Anterior cingulate cortex (tissue), 58 donors: ENCODE data around the gene GLRX3.
A peak's percentile ranks its signal among the peaks of the same experiment; 100 is the strongest.
"Not testable (repeated sequence)": the region's sequence is repeated elsewhere in the genome, so short reads cannot be mapped to it uniquely, and the experiment has no call there.

Experiments used
- DNase-seq, 58 donors: peaks; one replicate each; lab custom pipeline; 2025; lab: John Stamatoyannopoulos, UW

The GLRX3 gene

GRCh38 chr10:130185591-130185990, 49.4 kb downstream of the GLRX3 start:
- DNase-seq, result no peak

DNA sequence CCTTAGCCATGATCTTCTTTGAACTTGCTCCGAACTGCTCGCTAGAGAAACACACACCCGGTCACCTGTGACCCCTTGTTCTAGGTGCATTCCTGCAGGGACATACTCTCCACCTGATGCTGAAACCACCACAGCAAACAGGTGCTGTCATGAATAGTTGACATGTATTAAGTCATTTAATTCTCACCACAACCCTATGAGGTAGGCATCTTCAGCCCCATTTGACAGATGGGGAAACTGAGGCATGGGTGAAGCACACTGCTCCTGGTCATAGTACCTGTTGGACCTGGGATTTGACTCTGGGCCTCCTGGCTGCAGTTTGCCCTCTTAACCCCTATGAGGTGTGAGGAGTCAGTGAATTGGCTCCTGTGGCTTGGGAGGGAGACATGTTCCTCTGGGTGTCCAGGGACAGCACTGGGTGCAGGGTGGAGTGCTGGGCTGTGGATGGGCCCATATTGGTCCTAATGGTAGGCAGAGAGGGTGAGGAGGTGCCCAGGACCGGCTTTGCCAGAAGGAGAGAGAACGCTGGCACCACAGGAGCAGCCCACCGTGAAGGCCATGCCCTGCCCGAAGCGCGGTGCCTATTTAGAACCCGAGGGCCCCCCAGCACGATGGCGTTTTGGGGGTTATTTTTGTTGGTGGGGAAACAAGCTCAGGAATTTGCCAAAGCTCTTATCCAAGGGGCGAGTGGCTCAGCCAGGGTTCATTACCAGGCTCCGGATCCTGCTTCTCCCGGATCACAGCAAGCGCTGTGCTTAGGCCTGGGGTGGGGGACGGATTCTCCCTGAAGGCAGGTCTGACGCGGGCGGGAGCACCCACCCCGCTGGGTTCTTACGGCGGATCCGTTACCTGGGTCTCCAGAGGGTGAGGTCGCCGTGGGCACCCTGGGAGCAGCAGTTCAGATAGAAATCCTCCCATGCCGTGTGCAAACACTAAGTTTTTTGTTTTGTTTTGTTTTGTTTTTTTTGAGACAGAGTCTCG, 52.3 kb downstream of the GLRX3 start:
- DNase-seq, result no peak

DNA sequence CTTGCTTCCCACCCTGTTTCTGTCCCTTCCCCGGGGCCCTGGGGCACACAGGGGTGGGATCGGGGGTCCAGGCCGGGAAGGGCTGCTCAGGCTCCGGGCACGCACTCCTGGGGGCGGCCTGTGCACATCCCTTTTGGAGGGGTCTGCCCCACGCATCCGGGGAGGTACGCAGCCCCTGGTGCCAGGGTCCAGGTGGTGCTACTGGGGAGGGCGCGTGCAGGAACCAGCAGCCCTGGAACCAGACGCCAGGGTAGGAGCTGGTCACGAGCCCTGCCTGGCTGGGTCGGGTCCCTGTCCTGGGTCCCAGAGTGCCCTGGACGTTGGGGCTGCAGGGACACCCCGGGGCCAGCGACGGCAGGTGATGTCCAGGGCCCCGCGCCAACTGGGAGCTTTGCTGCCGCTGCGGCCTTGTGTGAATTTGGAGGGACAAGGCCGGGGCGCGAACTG, 53.4 kb downstream of the GLRX3 start:
- DNase-seq, result peak in 3 of 58 donors; percentile 30 to 60 (median 55)

DNA sequence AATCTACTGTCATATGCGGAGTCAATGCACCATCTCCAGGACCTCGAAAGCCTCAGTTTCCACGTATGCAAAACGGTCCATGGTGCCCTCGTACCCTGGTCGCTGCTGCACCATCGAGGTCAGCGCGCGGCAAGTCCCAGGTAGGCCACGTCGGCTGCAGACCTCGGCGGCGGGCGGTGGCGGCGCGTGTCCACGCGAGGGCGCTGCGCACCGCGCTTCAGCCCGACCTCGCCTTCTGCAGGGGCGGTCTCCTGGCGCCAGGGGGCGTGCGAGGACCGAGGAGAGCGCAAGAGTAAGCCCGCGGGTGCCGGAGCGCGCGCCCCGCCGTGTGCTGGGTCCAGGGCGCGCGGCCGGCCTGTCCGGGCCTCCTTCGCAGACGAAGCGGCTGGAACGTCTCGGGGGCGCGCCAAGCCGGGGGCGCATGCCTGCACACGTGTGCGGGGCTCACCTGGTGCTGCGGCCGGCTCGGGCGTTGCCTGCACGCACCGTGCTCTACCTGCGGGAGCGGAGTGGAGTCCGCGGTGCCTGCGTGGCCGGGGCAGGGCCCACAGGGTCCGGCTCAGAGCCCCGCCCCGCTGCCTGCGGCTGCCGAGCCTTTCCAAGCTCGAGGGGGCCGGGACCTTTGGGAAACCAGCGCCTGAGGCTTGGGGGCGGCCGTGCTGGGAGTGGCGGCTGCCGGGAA, 54.0 kb downstream of the GLRX3 start:
- peak in 57 of 58 donors; percentile 11 to 89 (median 73) for DNase-seq

GRCh38 chr10:130190737-130191115, 54.5 kb downstream of the GLRX3 start:
- DNase-seq, result peak in 1 of 58 donors; percentile 28

DNA sequence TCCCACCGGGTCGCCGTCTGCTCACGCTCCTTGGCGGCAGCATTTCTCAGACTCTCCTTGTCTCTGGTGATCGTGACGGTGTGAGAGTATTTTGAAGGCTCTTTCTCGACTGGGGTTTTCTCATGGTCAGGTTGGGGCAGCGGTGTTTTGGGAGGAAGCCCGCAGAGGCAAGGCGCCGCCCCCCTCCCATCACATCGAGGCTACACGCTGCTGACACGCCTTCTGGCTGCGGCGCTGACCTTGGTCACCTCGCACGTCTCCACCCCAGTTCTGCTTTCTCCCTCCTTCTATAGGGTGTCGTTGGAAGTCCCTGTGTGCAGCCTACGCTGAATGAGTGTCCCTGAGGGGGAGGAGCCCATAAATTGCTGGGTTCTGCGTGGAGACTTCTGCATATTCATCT, 55.2 kb downstream of the GLRX3 start:
- no peak for DNase-seq

GRCh38 chr10:130192276-130192848, 56.2 kb downstream of the GLRX3 start:
- no peak for DNase-seq

DNA sequence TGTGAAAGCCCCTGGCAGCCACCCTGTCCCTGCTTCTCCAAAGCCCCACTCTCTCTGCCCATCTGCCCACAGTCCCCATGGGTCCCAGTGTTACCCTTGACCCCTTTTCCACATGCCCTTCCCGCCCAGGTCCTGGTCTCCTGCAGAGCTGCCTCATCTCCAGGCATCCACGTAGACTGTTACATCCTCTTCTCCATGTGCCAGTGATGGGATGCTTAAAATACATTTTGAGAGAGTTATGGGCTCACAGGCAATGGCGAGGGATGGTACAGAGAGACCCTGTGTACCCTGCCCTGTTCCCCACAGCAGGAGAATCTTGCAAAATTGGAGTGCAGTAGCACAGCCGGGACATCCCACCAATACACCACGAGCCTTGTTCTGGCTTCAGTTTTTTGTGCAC, 56.8 kb downstream of the GLRX3 start:
- DNase-seq, result no peak

DNA sequence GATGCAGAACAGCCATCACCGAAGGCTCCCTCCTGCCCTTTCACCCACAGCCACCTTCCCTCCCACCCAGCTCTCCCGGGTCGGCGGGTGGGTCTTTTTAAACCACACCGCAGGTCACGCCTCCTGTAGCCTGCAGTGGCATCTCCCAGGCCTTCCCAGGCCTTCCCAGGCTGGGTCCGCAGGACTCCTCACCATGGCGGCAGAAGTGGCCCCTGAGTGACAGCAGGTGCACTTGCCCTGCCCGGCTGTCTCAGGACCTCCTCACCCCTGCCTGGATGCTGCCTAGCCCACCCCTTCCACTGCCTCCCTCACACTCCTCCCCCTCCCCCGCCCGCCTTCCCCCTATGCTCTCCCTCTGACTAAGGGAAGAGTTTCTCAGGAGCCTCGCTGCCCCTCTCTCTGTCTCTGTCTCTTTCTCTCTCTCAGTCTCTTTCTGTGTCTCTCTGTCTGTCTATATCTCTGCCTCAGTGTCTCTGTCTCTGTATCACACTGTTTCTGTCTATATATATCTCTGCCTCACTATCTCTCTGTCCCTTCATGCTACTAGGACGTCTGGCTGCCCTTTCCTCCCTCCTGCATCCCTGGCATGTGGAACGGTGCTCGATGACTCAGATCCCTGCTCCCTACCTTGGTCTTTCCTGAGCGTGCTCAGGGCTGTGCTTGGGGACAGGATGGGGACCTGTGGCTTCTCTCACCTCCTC, 57.5 kb downstream of the GLRX3 start:
- no peak for DNase-seq

DNA sequence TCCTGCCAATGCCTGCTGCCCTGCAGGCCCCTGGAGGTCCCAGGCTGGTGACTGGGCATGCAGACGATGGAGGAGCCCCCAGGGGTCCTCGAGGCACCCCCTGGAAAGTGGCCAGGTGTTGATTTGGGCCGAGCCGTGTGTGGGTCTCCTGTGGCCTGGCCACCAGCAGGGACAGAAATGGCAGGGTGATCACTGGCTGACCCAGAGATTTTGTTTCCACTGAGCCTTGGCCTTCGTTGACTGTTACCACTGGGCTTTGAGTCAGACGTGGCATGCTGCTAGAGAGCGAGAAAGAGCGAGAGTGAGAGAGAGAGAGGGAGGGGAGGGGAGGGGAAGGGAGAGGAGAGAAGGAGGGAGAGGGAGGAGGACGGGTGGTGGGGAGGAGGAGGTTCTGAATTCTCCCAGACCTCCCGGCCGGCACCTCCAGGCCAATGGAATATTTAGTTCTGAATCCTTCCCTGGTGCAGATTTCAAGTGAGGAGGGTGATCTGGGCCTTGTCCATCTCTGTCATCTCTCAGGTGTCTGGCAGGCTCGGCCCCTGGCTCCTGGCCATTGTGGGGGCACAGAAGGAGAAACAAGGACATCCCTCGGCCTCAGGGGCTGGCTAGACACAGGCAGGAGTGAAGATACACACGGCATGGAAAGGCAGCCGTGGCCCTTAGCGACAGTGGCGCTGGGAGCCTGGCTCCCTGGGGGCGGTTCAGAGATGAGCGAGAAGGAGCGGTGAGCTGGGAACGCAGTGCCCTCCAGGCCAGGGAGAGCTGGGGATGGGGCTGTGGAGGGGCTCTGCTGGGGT, 58.2 kb downstream of the GLRX3 start:
- no peak for DNase-seq

DNA sequence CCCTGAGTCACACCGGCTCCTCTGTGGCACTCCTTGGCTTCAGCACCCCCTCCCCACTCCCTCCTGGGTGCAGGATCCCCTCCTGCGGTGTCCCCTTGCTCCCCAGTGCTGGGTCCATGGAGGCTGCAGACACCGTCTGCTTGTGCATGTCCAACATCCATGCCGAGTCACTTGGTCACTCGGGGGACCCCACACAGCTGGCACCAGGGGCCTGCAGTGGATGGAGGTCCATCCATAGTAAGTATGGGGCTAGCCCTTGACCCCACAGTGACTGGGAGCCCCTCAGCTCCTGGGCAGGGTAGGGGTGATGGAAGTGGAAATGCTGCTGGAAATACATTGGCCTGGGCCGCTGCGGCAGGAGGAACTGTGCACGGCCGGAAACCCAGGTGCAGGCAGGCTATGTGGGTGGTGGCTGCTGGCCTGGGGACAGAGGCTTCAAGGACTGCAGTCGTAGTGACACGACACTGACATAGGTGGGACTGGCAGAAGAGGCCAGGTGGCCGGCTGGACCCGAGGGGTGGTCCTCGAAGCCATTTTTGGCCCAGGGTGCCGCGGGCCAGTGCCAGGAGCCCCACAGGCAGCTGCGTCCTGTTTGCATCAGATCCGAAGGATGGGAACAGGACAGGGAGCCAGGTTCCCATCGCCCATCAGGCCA, 58.9 kb downstream of the GLRX3 start:
- no peak for DNase-seq

- no peak for DNase-seq
These were observed 59.6 kb downstream of the GLRX3 start for GRCh38 chr10:130195746-130196294.

- no peak for DNase-seq
These were observed 60.6 kb downstream of the GLRX3 start for GRCh38 chr10:130196511-130197487.

DNA sequence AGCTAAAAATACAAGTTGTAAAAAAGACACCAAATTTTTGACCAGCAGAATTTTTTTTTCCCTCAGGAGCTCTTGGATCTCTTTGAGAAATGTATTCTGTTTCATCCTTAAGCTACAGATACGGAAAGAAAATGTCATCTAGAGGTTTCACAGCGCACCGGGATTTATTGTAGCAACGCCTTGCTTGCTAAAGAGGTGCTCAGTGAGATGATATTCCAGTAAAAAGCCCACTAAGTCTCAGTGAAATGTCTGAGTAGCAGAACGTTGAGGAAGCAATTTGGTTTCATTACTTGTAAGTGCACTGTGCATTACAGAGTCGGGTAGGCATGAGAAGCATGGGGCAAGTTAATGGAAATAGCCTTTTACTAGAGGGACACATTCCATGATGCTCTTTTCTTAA, 62.5 kb downstream of the GLRX3 start:
- DNase-seq, result no peak

DNA sequence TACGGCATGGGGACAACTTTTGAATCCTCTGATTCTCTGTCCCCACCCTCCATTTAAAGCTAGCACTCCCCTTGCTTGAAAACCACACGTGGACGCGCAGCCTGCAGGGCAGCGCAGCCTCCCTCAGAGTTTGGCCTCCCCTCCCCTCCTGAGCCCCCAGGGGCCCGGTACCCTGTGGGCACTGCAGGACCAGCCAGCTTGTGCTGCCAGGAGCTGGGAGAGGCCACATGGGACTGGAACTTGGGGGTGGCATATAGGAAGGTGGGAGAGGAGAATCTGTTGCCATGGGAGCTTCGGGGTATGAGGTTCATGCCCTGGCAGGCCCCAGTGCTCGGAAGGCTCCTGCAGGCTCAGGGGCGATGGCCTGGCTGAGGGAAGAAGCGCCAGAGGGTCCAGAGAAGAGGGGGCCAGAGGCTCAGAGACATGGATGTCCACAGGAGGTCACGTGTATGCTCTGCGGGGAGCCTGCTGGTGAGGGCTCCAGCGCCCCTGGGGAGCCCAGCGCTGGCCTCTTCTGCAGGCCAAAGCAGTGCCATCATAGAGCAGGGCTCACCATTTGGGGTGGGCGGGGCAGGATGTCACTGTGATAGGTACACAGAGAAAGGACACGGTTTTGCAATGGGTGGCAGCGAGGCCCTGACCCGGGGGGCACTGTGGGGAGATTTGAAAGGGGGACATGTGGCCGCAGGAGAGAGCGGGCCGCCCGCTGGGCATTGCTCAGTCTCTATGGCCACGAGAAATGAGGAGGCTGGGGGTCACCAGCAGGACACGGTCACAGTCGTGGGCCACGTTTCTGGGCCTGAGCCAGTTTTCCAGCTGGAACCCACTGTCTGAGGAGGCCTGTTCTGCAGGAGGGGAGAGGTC, 64.2 kb downstream of the GLRX3 start:
- no peak for DNase-seq

DNA sequence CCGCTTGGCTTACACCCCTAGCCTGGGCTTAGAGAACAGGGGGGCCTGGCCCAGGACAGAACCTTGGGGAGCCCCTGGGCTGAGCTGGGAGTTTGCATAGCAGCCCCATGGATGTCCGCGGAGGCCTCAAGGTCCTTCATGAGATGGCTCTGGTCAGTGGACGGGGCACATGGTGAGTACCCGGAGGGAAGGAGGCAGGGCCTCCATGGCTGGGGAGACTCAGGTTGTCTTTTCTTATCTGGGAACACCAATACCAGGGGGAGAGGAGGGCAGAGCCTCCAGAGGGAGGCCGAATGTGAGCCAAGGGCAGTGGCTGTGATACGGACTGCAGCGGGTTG, 64.8 kb downstream of the GLRX3 start:
- DNase-seq, result no peak

- not testable (repeated sequence) for DNase-seq
These were observed 66.0 kb downstream of the GLRX3 start for GRCh38 chr10:130202150-130202549.
